K562 (cell line): Measurements from ENCODE around the gene TFE3. TPM values are rescaled to one million over a fixed set of nuclear protein-coding genes. Genes with fewer than 3 reads are reported as not detected.

Experiments
- ATAC-seq: fragments of 200-7000 bp; cut with Tn5 transposase; 3 replicates; pipeline ENCODE4 v1.9.1; 2020; ENCODE audit warnings: moderate library complexity
- BruUV-seq: library from RNA; stranded (reverse); fragments of 400-500 nt; replicated peaks from 2 replicates; lab custom pipeline; 2021; lab: Mats Ljungman, UMichigan
- CTCF ChIA-PET: fragments of 300-600 bp; formaldehyde crosslinking; extraction: SDS; loops from one replicate; lab custom pipeline; 2021; ENCODE audit warnings: low intra/inter-chr PET ratio; lab: Yijun Ruan, JAX
- POLR2A ChIA-PET: fragments of 300-600, 350-650 bp; sonication (Branson Sonifier 250); formaldehyde crosslinking; extraction: SDS; loops from one replicate; lab custom pipeline; 2021; ENCODE audit warnings: antibody characterized with exemption, inconsistent platforms; lab: Yijun Ruan, JAX
- DNase-seq, 4 experiments: peaks; one replicate each; pipeline versions ENCODE4 v3.0.0 to v3.0.0-alpha.2; 2011 to 2018; ENCODE audit warnings: low spot score in 3 of 4, mixed read lengths in 3 of 4; ENCODE audit errors: extremely low read depth in 1 of 4
- FAIRE-seq: peaks from 2 replicates; lab custom pipeline; 2011; peaks lifted over from hg19 to GRCh38; lab: Jason Lieb, UNC
- H2AFZ ChIP-seq: 2 replicates; pipeline ENCODE4 v1.6.0; 2011; ENCODE audit warnings: low read depth, low read length, control low read depth, inconsistent platforms
- H3K27ac ChIP-seq: fragments of 200-600 bp; 3 replicates; pipeline ENCODE4 v1.8.0; 2011; ENCODE audit warnings: low read depth, mild to moderate bottlenecking, control low read depth, inconsistent platforms, low read length, moderate library complexity, mixed read lengths; ENCODE audit errors: extremely low read depth
- H3K27me3 ChIP-seq, 2 experiments: fragments of 300-600 bp in 1 of 2; 2 replicates in 1 of 2; 3 replicates in 1 of 2; pipeline versions ENCODE4 v1.6.0 to v1.8.0; 2011; ENCODE audit warnings: inconsistent platforms in 2 of 2, low read length in 2 of 2, mild to moderate bottlenecking in 1 of 2, mixed read lengths in 1 of 2, moderate library complexity in 1 of 2; ENCODE audit not compliant: control insufficient read depth in 2 of 2, insufficient read depth in 2 of 2
- H3K36me3 ChIP-seq: fragments of 300-600 bp; 3 replicates; pipeline ENCODE4 v1.8.0; 2011; ENCODE audit warnings: mild to moderate bottlenecking, low read length, inconsistent platforms; ENCODE audit not compliant: control insufficient read depth, insufficient read depth
- H3K4me1 ChIP-seq, 2 experiments: fragments of 200-600 bp in 1 of 2; replicated peaks in 1 of 2; 2 replicates in 1 of 2; 3 replicates in 1 of 2; pipeline versions ENCODE4 v1.5.1 to v1.8.0; 2011; ENCODE audit warnings: inconsistent platforms in 2 of 2, low read length in 2 of 2, mild to moderate bottlenecking in 1 of 2, mixed read lengths in 1 of 2, moderate library complexity in 1 of 2; ENCODE audit not compliant: control insufficient read depth in 2 of 2, insufficient read depth in 2 of 2
- H3K4me2 ChIP-seq: 2 replicates; pipeline ENCODE4 v1.6.1; 2011; ENCODE audit warnings: low read length, control low read depth, inconsistent platforms, mixed read lengths; ENCODE audit not compliant: insufficient read depth
- H3K4me3 ChIP-seq: fragments of 200-600 bp; sonication (generic), shearing (Covaris generic); 2 replicates; pipeline ENCODE4 v1.5.1; 2016; ENCODE audit warnings: control low read depth, inconsistent platforms
- H3K79me2 ChIP-seq: fragments of 200-600 bp; 3 replicates; pipeline ENCODE4 v1.8.0; 2011; ENCODE audit warnings: low read length, inconsistent platforms; ENCODE audit not compliant: control insufficient read depth, insufficient read depth
- H3K9ac ChIP-seq, 2 experiments: 2 replicates each; pipeline versions ENCODE4 v1.6.0 to v1.6.1; 2011; ENCODE audit warnings: low read depth in 2 of 2, low read length in 2 of 2, control low read depth in 1 of 2, inconsistent platforms in 1 of 2, mild to moderate bottlenecking in 1 of 2, mixed read lengths in 1 of 2; ENCODE audit not compliant: insufficient read depth in 1 of 2
- H3K9me1 ChIP-seq: one replicate; pipeline ENCODE4 v1.6.0; 2011; ENCODE audit warnings: inconsistent platforms, mild to moderate bottlenecking, low read length, moderate library complexity; ENCODE audit not compliant: control insufficient read depth, insufficient read depth
- H3K9me3 ChIP-seq: replicated peaks from 2 replicates; pipeline ENCODE4 v1.5.1; 2011; ENCODE audit warnings: low read depth, low read length, inconsistent platforms; ENCODE audit not compliant: control insufficient read depth, insufficient read depth
- H4K20me1 ChIP-seq: replicated peaks from 2 replicates; pipeline ENCODE4 v1.6.1; 2011; ENCODE audit warnings: low read length, inconsistent platforms, mixed read lengths; ENCODE audit not compliant: control insufficient read depth, insufficient read depth
- EGR1 ChIP-seq: fragments of 450-650 bp; conservative IDR thresholded peaks from 2 replicates; pipeline ENCODE4 v1.6.1; 2017; ENCODE audit warnings: mild to moderate bottlenecking
- FOXP4 ChIP-seq: sonication (generic); formaldehyde crosslinking; IDR thresholded peaks from 2 replicates; pipeline ENCODE4 v1.8.0; 2022; ENCODE audit warnings: mild to moderate bottlenecking, missing genetic modification reagents, borderline replicate concordance
- WGBS: fragments of 100-300 bp; shearing (Covaris generic); methylation state at CpG from one replicate; pipeline ENCODE4 v1.1.6; 2016; ENCODE audit warnings: low coverage, mixed read lengths; ENCODE audit not compliant: insufficient coverage; ENCODE audit errors: missing lambda C conversion rate; 5-methylcytosine and 5-hydroxymethylcytosine counted together
- in situ Hi-C: fragments of 300-500 bp; cut with MboI; formaldehyde crosslinking; loops from 4 replicates; pipeline ENCODE4 v1.15.0; 2018; ENCODE audit warnings: inconsistent platforms, mixed read lengths
- intact Hi-C: fragments of 100-400 bp; cut with micrococcal nuclease; formaldehyde crosslinking; loops from 2 replicates; pipeline ENCODE4 v1.14.2; 2022
- polyA plus RNA-seq, 8 experiments: library from polyadenylated mRNA; depleted of rRNA in 4 of 8; stranded (reverse) in 5 of 8; unstranded in 3 of 8; fragments of >200 nt; fragmentation: Nextera tagmentation in 2 of 8; fragmentation: Illumina TruSeq in 1 of 8; extraction: Ambion mirVana in 2 of 8; extraction: Trizol in 1 of 8; gene quantifications; 2 replicates each; pipeline versions ENCODE4 v1.2.1 to v1.2.3, GENCODE V29; 2011 to 2014; ENCODE audit warnings: inconsistent platforms in 1 of 8, missing spikeins in 1 of 8
- total RNA-seq, 7 experiments: library from RNA; depleted of rRNA in 6 of 7; stranded (reverse); fragments of >200 nt in 6 of 7; fragmentation: Illumina TruSeq in 2 of 7; extraction: Trizol in 2 of 7; gene quantifications; 2 replicates each; pipeline versions ENCODE4 v1.2.1 to v1.2.3, GENCODE V29; 2011 to 2021; ENCODE audit warnings: low replicate concordance in 1 of 7
- TF ChIP-seq, protein P1 (sequence below), 3 experiments: IDR thresholded peaks in 2 of 3; conservative IDR thresholded peaks in 1 of 3; 2 replicates each; pipeline ENCODE4 v1.5.1; 2011 to 2012; ENCODE audit warnings: low read length in 3 of 3, mild to moderate bottlenecking in 3 of 3, control low read depth in 2 of 3, improper control_type of control experiment in 1 of 3, inconsistent platforms in 1 of 3, low read depth in 1 of 3, mixed read lengths in 1 of 3, moderate library complexity in 1 of 3; ENCODE audit not compliant: insufficient read depth in 2 of 3

The TFE3 gene
- total and polyA plus RNA-seq, 9 of the 15 experiments (the other 6 are each of a cell fraction or from before 2014, with no cell fraction given): 1.9 to 20.3 (median 11.9) TPM

- H3K27ac ChIP-seq: no peak overlapping the region
- intact Hi-C loops: no loop called here
- no peak overlapping the region for H2AFZ ChIP-seq
- no peak overlapping the region for H3K4me3 ChIP-seq
- no peaks in the 10 kb centered on the region for H4K20me1 ChIP-seq
- H3K9me1 ChIP-seq: no peaks in the 10 kb centered on the region
- CTCF ChIA-PET: no interaction called here
- H3K79me2 ChIP-seq: peaks cover 18% of the 10 kb centered on the region
- H3K4me1 ChIP-seq: peaks cover 3 to 5% of the 10 kb centered on the region in 2 experiments; a peak in 2 of 5 replicates
- no peak overlapping the region for H3K4me2 ChIP-seq
- POLR2A ChIA-PET: no interaction called here
- H3K9me3 ChIP-seq: no peaks in the 10 kb centered on the region
- 0 out of 3 replicates have a peak, but pooled peaks have one; percentile 26 for ATAC-seq
- TF ChIP-seq, protein P1, sequence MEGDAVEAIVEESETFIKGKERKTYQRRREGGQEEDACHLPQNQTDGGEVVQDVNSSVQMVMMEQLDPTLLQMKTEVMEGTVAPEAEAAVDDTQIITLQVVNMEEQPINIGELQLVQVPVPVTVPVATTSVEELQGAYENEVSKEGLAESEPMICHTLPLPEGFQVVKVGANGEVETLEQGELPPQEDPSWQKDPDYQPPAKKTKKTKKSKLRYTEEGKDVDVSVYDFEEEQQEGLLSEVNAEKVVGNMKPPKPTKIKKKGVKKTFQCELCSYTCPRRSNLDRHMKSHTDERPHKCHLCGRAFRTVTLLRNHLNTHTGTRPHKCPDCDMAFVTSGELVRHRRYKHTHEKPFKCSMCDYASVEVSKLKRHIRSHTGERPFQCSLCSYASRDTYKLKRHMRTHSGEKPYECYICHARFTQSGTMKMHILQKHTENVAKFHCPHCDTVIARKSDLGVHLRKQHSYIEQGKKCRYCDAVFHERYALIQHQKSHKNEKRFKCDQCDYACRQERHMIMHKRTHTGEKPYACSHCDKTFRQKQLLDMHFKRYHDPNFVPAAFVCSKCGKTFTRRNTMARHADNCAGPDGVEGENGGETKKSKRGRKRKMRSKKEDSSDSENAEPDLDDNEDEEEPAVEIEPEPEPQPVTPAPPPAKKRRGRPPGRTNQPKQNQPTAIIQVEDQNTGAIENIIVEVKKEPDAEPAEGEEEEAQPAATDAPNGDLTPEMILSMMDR (IDR thresholded peaks at IDR 0.05 in 2 of 3, conservative IDR thresholded peaks at IDR 0.05 in 1 of 3; ENCODE audit: insufficient read depth in 2 of 3, low read depth in 1 of 3, low read length in 3 of 3): peak; percentile 22 to 32 (median 26); a peak in 3 of 6 replicates
- TF ChIP-seq FOXP4 (CRISPR knock-in tag) (no peak), EGR1 (peak; percentile 42)
- TF ChIP-seq, all 486 proteins: peak for 2
- Histone ChIP-seq H3K36me3 (peaks cover 42% of the 10 kb centered on the region; the same call in 2 of the 3 replicates), H3K27me3 (no peaks in the 10 kb centered on the region), H3K9ac (no peak overlapping the region)
- WGBS: 66% methylated on average over 4 of the region's 4 CpGs
- in situ Hi-C loops: no loop called here
- DNase-seq (peak in 3 of 4 experiments; percentile 23 to 33 (median 25)), FAIRE-seq (no peak)
- BruUV-seq: no TSS peak
Measured at GRCh38 chrX:48998391-48998790, 44.8 kb downstream of the TFE3 start.
